Eye (tissue), 1 donor: ENCODE measurements around the gene CACNA1I.

Experiments
- DNase-seq: peaks from one replicate; pipeline ENCODE4 v3.0.0-alpha.2; 2015

The CACNA1I gene

DNA sequence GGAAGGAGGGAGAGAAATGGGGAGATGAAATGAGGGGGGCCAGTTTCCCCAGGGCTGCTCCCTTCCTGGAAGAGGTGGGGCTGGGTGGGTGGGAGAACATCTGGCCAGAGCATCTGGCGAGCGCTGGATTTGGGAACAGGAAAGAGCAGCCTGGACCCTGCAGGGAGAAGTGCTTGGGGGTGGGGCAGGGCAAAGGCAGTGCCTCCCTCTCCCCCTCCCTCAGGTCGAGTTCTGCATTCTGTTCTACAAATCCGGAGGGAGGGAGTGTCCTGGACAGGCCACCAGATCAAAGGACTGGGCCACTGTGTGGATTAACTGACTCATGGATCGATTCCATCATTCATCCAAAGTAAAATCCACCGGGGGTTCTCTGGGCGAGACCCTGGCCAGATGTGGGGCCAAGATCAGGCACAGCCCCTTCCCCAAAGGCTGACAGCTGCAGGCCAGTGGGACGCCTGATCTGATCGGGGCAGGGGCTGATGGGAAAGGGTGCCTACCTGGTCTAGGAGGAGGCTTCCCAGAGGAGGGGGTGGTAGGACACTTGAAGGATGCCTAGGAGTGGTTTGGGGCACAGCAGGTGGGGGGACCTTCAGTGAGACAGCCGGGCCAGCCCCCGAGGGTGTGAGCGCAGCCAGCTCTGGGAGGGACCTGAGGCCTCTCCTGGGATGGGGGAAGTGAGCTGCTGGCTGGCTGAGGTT lies 57.5 kb downstream of the CACNA1I start:
- no peak for DNase-seq

- DNase-seq: no peak
These were observed 58.1 kb downstream of the CACNA1I start for GRCh38 chr22:39628563-39629080.

- no peak for DNase-seq
These were observed 59.3 kb downstream of the CACNA1I start for GRCh38 chr22:39629851-39630250.

- DNase-seq: no peak
These were observed 60.2 kb downstream of the CACNA1I start for GRCh38 chr22:39630721-39631120.

- DNase-seq: peak; percentile 49
These were observed 61.1 kb downstream of the CACNA1I start for GRCh38 chr22:39631381-39632286.

GRCh38 chr22:39634530-39635405 lies 64.2 kb downstream of the CACNA1I start:
- DNase-seq: no peak

- DNase-seq: no peak
These were observed 65.2 kb downstream of the CACNA1I start for GRCh38 chr22:39635719-39636118.

DNA sequence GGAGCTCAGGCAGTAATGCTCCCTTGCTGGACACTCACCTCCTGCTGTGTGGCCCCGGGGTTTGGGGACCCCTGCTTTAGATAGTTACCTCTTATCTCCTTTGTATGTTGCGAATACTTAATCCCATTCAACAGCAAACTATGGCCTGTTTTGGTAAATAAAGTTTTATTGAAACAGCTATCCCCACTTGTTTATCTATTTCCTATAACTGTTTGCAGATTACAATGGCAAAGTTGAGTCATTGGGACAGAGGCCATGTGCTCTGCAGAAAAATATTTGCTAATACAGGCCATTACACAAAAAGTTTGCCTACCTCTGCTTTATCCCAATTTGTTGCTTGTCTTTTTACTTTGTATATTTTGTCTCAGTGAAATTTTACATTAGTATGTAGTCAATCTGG lies 68.4 kb downstream of the CACNA1I start:
- no peak for DNase-seq

- no peak for DNase-seq
These were observed 71.2 kb downstream of the CACNA1I start for GRCh38 chr22:39641660-39642310.

DNA sequence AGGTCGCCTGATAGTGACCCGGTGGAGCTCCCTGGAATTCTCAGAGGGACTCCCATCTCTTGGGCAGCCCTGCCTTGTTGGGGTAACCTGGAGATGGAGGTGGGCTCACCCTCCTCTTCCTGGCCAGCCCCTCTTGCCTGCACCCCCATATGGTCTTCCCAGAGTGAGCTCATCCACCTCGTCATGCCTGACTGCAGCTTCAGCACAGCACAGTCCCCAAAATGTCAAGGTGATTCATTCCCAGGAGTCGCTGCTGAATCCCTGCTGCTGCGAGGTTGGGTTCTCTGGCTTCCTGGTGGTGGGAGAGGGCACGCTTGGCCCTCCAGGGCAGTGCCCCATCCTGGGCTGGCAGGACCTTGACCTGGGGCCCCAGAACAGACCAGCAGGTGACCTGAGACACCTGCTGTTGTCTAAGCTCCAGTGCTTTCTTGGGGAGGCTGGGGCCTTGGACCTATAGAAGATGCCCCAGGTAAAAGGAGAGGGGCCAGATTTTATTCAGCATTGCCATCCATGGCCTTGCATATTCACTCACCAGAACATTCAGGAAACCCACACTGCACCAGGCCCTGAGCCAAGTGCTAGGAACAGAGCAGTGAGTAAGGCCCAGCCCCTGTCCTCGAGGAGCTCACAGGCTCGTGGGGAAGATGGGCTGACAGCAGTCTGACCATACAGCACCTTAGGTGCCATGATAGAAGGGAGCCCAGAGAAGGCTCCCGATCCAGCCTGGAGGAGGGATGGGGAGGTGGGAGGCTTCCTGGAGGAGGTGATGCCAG lies 72.9 kb downstream of the CACNA1I start:
- DNase-seq: no peak

DNA sequence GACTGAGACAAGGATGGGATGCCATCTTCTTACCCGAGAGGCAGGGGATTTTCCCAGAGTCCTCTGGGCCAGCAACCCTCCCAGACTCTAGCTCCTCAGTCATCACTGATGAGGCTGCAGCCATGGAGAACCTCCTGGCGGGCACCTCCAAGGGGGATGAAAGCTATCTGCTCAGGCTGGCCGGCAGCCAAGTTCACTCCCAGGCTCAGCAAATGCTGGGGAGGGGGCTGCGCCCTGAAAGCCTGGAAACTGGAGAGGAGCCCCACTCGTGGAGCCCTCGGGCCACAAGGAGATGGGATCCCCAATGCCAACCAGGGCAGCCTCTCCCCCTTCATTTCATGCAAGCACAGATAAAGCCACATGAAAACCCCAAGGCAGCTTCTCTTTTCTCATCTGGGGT lies 75.0 kb downstream of the CACNA1I start:
- no peak for DNase-seq

DNA sequence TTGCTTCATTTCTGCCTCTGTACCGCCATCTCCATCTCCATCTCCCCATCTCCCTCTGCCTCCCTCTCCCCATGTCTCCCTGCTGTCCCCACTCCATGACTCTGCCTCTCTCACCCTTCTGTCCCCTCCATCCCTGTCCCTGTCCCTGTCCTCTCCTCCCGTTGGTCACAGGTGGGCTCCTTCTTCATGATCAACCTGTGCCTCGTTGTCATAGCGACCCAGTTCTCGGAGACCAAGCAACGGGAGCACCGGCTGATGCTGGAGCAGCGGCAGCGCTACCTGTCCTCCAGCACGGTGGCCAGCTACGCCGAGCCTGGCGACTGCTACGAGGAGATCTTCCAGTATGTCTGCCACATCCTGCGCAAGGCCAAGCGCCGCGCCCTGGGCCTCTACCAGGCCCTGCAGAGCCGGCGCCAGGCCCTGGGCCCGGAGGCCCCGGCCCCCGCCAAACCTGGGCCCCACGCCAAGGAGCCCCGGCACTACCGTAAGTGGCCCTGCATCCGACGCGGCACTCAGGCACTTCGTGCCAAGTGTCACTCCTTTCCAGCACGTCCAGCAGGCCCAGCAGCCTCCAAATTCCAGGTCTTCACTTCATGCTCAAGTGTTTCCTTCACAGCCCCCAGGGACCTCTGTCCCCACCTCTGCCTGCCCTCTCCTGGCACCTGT lies 76.0 kb downstream of the CACNA1I start:
- no peak for DNase-seq

DNA sequence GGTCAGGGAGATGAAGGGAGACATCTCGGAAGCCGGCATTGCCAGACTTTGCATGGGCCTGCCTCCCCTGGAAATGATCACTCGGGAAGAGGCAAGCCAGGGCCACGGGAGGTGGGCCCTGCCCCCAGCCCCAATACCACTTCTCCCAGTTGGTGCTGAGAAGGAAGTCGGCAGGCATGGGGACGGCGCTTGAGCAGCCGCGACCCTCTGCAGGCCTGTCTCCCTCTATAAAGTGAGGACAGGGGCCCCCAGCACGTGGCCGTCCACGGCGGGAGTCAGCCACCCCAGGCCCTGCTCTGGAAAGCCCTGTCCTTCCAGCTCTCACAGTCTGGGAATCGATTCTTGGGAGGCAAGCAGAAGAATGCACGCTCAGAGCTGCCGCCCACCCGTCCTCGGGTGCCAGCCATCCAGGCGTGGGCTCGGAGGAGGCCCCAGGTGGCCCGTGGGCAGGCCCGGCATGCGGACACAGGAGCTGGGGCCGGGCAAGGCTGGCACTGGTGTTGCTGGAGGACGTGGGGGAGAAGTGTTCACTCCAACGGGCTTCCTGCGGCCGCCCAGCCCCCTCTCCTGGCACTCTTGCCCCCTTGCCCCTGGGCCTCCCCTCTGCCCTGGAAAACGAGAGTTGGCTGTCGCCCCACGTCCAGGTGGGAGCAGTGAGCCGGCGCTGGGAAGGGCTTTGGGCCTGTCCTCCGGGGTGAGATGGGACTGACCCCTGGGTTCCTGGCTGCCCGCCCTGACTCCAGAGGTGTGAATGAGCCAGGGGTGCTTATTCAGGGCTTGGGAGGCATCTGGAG lies 77.5 kb downstream of the CACNA1I start:
- no peak for DNase-seq

GRCh38 chr22:39648630-39648950 lies 78.0 kb downstream of the CACNA1I start:
- no peak for DNase-seq

DNA sequence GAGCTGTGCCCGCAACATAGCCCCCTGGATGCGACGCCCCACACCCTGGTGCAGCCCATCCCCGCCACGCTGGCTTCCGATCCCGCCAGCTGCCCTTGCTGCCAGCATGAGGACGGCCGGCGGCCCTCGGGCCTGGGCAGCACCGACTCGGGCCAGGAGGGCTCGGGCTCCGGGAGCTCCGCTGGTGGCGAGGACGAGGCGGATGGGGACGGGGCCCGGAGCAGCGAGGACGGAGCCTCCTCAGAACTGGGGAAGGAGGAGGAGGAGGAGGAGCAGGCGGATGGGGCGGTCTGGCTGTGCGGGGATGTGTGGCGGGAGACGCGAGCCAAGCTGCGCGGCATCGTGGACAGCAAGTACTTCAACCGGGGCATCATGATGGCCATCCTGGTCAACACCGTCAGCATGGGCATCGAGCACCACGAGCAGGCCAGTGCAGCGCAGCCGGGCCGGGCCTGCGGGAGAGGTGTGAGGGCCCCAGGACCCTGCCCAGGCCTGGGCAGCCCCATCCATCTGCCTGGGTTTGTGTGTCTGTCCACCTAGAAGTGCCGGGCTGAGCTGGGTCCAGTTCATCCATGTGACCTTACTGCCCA lies 79.0 kb downstream of the CACNA1I start:
- DNase-seq: no peak

DNA sequence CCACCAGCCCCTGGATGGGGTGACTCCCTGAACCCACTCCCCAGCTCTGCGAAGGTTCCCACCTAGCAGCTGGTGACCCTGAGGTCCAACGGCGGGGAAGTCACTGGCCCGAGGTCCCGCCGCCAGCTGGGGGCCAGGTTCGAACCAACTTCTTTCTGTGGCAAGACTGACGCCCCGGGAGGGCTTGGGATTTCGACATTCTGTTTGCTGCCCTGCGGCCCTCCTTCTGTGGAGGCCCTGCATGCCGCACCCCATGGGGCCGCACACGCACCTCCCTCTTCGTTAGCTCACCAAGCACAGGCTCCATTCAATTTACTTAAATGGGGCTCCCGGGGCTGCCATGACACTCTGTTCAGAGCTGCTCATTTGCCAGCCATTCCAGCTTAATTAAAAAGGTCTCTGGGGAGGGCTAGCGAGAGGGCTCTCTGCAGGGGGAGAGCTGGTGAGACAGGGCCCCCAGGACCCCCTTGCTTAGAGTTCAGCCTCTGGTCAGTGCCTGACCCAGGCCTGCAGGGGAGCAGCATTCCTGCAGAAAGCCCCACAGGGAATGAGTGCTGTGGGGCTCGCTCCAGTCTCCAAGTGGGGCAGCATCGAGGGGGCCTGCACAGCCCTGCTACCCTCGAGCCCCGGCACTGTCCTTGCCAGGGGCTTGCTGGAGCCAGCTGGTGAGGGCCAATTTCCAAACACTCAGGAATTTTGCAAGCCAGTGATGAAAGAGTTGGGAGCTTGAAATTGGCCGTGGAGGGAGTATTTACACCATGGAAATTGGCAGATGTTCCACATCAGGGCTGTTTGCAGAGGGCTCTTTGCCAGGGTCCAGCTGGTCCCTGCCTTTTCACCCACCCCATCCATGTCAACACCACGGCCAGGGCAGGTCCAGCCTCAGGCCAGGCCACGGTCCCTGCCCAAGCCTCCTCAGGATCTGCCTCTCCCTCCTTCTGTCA lies 80.8 kb downstream of the CACNA1I start:
- DNase-seq: no peak

- no peak for DNase-seq
These were observed 82.6 kb downstream of the CACNA1I start for GRCh38 chr22:39652990-39653786.

DNA sequence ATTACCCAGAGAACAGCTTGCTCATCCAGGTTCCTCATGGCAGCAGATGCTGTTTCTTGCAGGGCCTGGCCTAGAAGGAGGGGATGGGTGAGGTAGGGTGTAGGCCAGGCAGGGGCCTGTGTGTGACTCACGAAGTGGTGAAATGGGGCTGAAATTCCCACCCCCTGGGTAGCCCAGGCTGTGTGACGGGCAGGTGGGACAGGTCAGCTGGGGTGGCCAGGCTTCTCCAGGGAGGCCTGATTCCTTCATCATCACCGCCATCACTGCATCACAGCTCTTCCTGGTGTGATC lies 83.2 kb downstream of the CACNA1I start:
- DNase-seq: no peak
